H9 (cell line): ENCODE data around the gene ARAF. TPM values are rescaled to one million over a fixed set of nuclear protein-coding genes. Genes with fewer than 3 reads are reported as not detected.

ENCODE experiments used
- DNase-seq: peaks from one replicate; pipeline ENCODE4 v3.0.0-alpha.2; 2017
- H2AFZ ChIP-seq: one replicate; pipeline ENCODE4 v1.6.1; 2013; ENCODE audit warnings: mild to moderate bottlenecking, low read length, control low read depth, moderate library complexity
- H2AK5ac ChIP-seq: 2 replicates; pipeline ENCODE4 v1.6.1; 2013; ENCODE audit warnings: low read length, control low read depth, mixed read lengths; ENCODE audit not compliant: insufficient read length
- H2BK120ac ChIP-seq: one replicate; pipeline ENCODE4 v1.6.1; 2013; ENCODE audit warnings: low read depth, mild to moderate bottlenecking, low read length, control low read depth, inconsistent platforms; ENCODE audit not compliant: poor library complexity, severe bottlenecking
- H2BK12ac ChIP-seq: 2 replicates; pipeline ENCODE4 v1.6.1; 2013; ENCODE audit warnings: low read length, control low read depth, mixed read lengths, low read depth; ENCODE audit not compliant: insufficient read length
- H2BK15ac ChIP-seq: 2 replicates; pipeline ENCODE4 v1.6.1; 2013; ENCODE audit warnings: low read depth, low read length, control low read depth
- H2BK20ac ChIP-seq: one replicate; pipeline ENCODE4 v1.6.1; 2013; ENCODE audit warnings: low read depth, mild to moderate bottlenecking, low read length, control low read depth, inconsistent platforms; ENCODE audit not compliant: poor library complexity, severe bottlenecking
- H2BK5ac ChIP-seq: 2 replicates; pipeline ENCODE4 v1.6.1; 2013; ENCODE audit warnings: low read length, control low read depth, mixed read lengths; ENCODE audit not compliant: insufficient read length
- H3K14ac ChIP-seq: 2 replicates; pipeline ENCODE4 v1.6.1; 2013; ENCODE audit warnings: low read length, control low read depth; ENCODE audit not compliant: insufficient read depth
- H3K18ac ChIP-seq: 2 replicates; pipeline ENCODE4 v1.6.1; 2013; ENCODE audit warnings: low read depth, mild to moderate bottlenecking, mixed read lengths, low read length, control low read depth; ENCODE audit not compliant: insufficient read length
- H3K23ac ChIP-seq: 2 replicates; pipeline ENCODE4 v1.6.1; 2013; ENCODE audit warnings: low read length, control low read depth, mixed read lengths, low read depth; ENCODE audit not compliant: insufficient read length
- H3K23me2 ChIP-seq: 2 replicates; pipeline ENCODE4 v1.6.1; 2013; ENCODE audit warnings: low read depth, mild to moderate bottlenecking, mixed read lengths, low read length, control low read depth; ENCODE audit not compliant: insufficient read length, poor library complexity, severe bottlenecking
- H3K27ac ChIP-seq: 2 replicates; pipeline ENCODE4 v1.5.1; 2013; ENCODE audit warnings: low read length, control low read depth, mixed read lengths, low read depth; ENCODE audit not compliant: insufficient read length
- H3K27me3 ChIP-seq: 2 replicates; pipeline ENCODE4 v1.6.1; 2013; ENCODE audit warnings: low read length, control low read depth, inconsistent platforms; ENCODE audit not compliant: insufficient read depth
- H3K4ac ChIP-seq: 2 replicates; pipeline ENCODE4 v1.6.1; 2013; ENCODE audit warnings: low read depth, mild to moderate bottlenecking, control low read depth, inconsistent platforms, low read length, moderate library complexity
- H3K4me1 ChIP-seq: 2 replicates; pipeline ENCODE4 v1.6.1; 2013; ENCODE audit warnings: low read length, control low read depth, inconsistent platforms; ENCODE audit not compliant: insufficient read depth
- H3K4me2 ChIP-seq: 2 replicates; pipeline ENCODE4 v1.6.1; 2013; ENCODE audit warnings: low read length, control low read depth, mixed read lengths; ENCODE audit not compliant: insufficient read length, insufficient read depth
- H3K56ac ChIP-seq: 2 replicates; pipeline ENCODE4 v1.6.1; 2013; ENCODE audit warnings: low read depth, mild to moderate bottlenecking, mixed read lengths, low read length, control low read depth; ENCODE audit not compliant: insufficient read length
- H3K79me1 ChIP-seq: 2 replicates; pipeline ENCODE4 v1.6.1; 2013; ENCODE audit warnings: low read depth, mild to moderate bottlenecking, moderate library complexity, low read length, control low read depth, inconsistent platforms; ENCODE audit not compliant: insufficient read depth, poor library complexity, severe bottlenecking
- H3K79me2 ChIP-seq: 2 replicates; pipeline ENCODE4 v1.6.1; 2013; ENCODE audit warnings: low read length, control low read depth, inconsistent platforms; ENCODE audit not compliant: insufficient read depth
- H3K9ac ChIP-seq: 2 replicates; pipeline ENCODE4 v1.6.1; 2013; ENCODE audit warnings: low read length, control low read depth, mixed read lengths; ENCODE audit not compliant: insufficient read length; ENCODE audit errors: extremely low read depth
- H3K9me3 ChIP-seq: one replicate; pipeline ENCODE4 v1.6.1; 2013; ENCODE audit warnings: low read depth, low read length, inconsistent platforms; ENCODE audit not compliant: control insufficient read depth
- H3T11ph ChIP-seq: one replicate; pipeline ENCODE4 v1.6.1; 2013; ENCODE audit warnings: mild to moderate bottlenecking, low read length, control low read depth, inconsistent platforms
- H4K20me1 ChIP-seq: one replicate; pipeline ENCODE4 v1.6.1; 2013; ENCODE audit not compliant: control insufficient read depth, insufficient read length, insufficient read depth
- H4K5ac ChIP-seq: 2 replicates; pipeline ENCODE4 v1.6.1; 2013; ENCODE audit warnings: low read depth, mild to moderate bottlenecking, mixed read lengths, low read length, control low read depth; ENCODE audit not compliant: insufficient read length
- H4K8ac ChIP-seq: replicated peaks from 2 replicates; pipeline ENCODE4 v1.6.1; 2013; ENCODE audit warnings: low read length, control low read depth, mixed read lengths, low read depth; ENCODE audit not compliant: insufficient read length
- H4K91ac ChIP-seq: 2 replicates; pipeline ENCODE4 v1.6.1; 2013; ENCODE audit warnings: low read depth, mild to moderate bottlenecking, moderate library complexity, mixed read lengths, low read length, control low read depth; ENCODE audit not compliant: insufficient read length
- H3K27ac Mint-ChIP-seq, 3 experiments: 2 replicates in 2 of 3; 3 replicates in 1 of 3; pipeline ENCODE4 v1.8.0; 2020 to 2021; ENCODE audit warnings: mixed read lengths in 3 of 3, mild to moderate bottlenecking in 1 of 3, moderate library complexity in 1 of 3
- H3K27me3 Mint-ChIP-seq: 2 replicates; pipeline ENCODE4 v1.8.0; 2021; ENCODE audit warnings: low read depth, mild to moderate bottlenecking, moderate library complexity, mixed read lengths
- H3K36me3 Mint-ChIP-seq, 3 experiments: 2 replicates in 2 of 3; 3 replicates in 1 of 3; pipeline ENCODE4 v1.8.0; 2020 to 2021; ENCODE audit warnings: low read depth in 3 of 3, mixed read lengths in 3 of 3; ENCODE audit not compliant: insufficient read depth in 1 of 3
- H3K4me1 Mint-ChIP-seq, 2 experiments: 2 replicates each; pipeline ENCODE4 v1.8.0; 2020; ENCODE audit warnings: mixed read lengths in 2 of 2
- H3K4me3 Mint-ChIP-seq, 2 experiments: 2 replicates in 1 of 2; 3 replicates in 1 of 2; pipeline ENCODE4 v1.8.0; 2020 to 2021; ENCODE audit warnings: mild to moderate bottlenecking in 2 of 2, mixed read lengths in 2 of 2, moderate library complexity in 1 of 2
- H3K9me3 Mint-ChIP-seq, 2 experiments: 2 replicates in 1 of 2; 3 replicates in 1 of 2; pipeline ENCODE4 v1.8.0; 2020; ENCODE audit warnings: mild to moderate bottlenecking in 2 of 2, mixed read lengths in 2 of 2, moderate library complexity in 1 of 2
- WGBS: extraction: QIAGEN DNeasy Blood & Tissue Kit; methylation state at CpG from one replicate; pipeline ENCODE4 v1.1.7; 2013; ENCODE audit warnings: missing lambda C conversion rate, low lambda C conversion rate, mixed read lengths; ENCODE audit not compliant: insufficient read length; ENCODE audit errors: extremely low coverage; 5-methylcytosine and 5-hydroxymethylcytosine counted together
- total RNA-seq: library from RNA; stranded (reverse); gene quantifications from 2 replicates; pipeline ENCODE4 v1.2.1, GENCODE V29; 2021
- TF ChIP-seq, protein P1 (sequence below): fragments of 200-600 bp; sonication (generic); conservative IDR thresholded peaks from 3 replicates; pipeline ENCODE4 v1.8.0; 2021; ENCODE audit warnings: antibody characterized with exemption, mild to moderate bottlenecking

ARAF gene
- total RNA-seq, 1 experiment from 2014 or later = 48.1 TPM

GRCh38 chrX:47566841-47567240, 5.8 kb downstream of the ARAF start:
- Histone ChIP-seq H3K23ac (no peak overlapping the region), H4K8ac (no peak overlapping the region), H3K18ac (no peak overlapping the region), H3K4me2 (no peak overlapping the region), H3K27me3 (no peaks in the 10 kb centered on the region), H3K27ac (no peak overlapping the region), H2BK15ac (no peak overlapping the region), H2BK5ac (no peak overlapping the region), H2AK5ac (no peak overlapping the region), H3K56ac (no peak overlapping the region), H2BK20ac (no peak overlapping the region), H2AFZ (no peak overlapping the region), H4K91ac (no peak overlapping the region), H3K14ac (no peak overlapping the region), H4K20me1 (no peaks in the 10 kb centered on the region), H4K5ac (no peak overlapping the region), H2BK120ac (no peak overlapping the region), H3K4me1 (no peaks in the 10 kb centered on the region), H3K9ac (no peak overlapping the region), H3K23me2 (no peaks in the 10 kb centered on the region), H3T11ph (no peak overlapping the region), H3K79me1 (no peaks in the 10 kb centered on the region), H3K4ac (no peak overlapping the region), H3K9me3 (peaks cover 42% of the 10 kb centered on the region), H2BK12ac (no peak overlapping the region), H3K79me2 (no peaks in the 10 kb centered on the region)
- peaks cover 2 to 7% of the 10 kb centered on the region in 2 experiments for H3K4me1 Mint-ChIP-seq
- no peaks in the 10 kb centered on the region; the same call in 1 of the 2 replicates for H3K27me3 Mint-ChIP-seq
- TF ChIP-seq, protein P1, sequence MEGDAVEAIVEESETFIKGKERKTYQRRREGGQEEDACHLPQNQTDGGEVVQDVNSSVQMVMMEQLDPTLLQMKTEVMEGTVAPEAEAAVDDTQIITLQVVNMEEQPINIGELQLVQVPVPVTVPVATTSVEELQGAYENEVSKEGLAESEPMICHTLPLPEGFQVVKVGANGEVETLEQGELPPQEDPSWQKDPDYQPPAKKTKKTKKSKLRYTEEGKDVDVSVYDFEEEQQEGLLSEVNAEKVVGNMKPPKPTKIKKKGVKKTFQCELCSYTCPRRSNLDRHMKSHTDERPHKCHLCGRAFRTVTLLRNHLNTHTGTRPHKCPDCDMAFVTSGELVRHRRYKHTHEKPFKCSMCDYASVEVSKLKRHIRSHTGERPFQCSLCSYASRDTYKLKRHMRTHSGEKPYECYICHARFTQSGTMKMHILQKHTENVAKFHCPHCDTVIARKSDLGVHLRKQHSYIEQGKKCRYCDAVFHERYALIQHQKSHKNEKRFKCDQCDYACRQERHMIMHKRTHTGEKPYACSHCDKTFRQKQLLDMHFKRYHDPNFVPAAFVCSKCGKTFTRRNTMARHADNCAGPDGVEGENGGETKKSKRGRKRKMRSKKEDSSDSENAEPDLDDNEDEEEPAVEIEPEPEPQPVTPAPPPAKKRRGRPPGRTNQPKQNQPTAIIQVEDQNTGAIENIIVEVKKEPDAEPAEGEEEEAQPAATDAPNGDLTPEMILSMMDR = no peak
- no peak overlapping the region for H3K4me3 Mint-ChIP-seq
- DNase-seq = no peak
- H3K9me3 Mint-ChIP-seq = peaks cover 79 to 89% of the 10 kb centered on the region in 2 experiments
- peaks cover 59 to 84% (median 82%) of the 10 kb centered on the region in 3 experiments for H3K36me3 Mint-ChIP-seq
- no CpG with 5 or more reads among the region's 11 CpGs for WGBS
- H3K27ac Mint-ChIP-seq = no peak overlapping the region
